HL-60 (cell line): ENCODE measurements around the gene PREPL.

ENCODE experiments used
- POLR2AphosphoS5 ChIP-seq: IDR thresholded peaks from 2 replicates; pipeline ENCODE4 v1.6.1; 2012; ENCODE audit warnings: low read depth
- TF ChIP-seq, protein P1 (sequence below): IDR thresholded peaks from one replicate; pipeline ENCODE4 v1.5.1; 2011; ENCODE audit warnings: low read length, control low read depth, inconsistent platforms; ENCODE audit not compliant: insufficient read depth

DNA sequence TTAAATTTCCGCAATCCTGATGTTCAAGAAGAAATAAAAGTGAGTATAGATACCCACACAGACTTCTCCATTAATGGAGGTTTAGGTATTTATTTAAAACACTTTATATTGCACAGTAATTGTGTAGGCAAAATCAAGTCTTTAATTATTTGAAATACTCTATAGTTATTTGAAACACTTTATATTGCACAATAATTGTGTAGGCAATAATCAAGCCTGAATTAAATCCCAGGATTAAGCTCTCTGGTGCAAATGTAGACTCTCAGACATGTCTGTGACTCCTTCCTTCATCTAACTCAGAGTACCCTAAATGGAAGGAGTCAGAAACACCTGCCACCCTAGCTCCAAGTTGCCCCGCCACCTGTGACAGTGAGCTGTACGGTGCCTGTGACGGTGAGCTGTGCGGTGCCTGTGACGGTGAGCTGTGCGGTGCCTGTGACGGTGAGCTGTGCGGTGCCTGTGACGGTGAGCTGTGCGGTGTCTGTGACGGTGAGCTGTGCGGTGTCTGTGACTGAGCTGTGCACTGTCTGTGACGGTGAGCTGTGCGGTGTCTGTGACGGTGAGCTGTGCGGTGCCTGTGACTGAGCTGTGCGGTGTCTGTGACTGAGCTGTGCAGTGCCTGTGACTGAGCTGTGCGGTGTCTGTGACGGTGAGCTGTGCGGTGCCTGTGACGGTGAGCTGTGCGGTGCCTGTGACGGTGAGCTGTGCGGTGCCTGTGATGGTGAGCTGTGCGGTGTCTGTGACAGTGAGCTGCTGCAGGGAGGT lies 75.0 kb downstream of the PREPL start:
- TF ChIP-seq, protein P1, sequence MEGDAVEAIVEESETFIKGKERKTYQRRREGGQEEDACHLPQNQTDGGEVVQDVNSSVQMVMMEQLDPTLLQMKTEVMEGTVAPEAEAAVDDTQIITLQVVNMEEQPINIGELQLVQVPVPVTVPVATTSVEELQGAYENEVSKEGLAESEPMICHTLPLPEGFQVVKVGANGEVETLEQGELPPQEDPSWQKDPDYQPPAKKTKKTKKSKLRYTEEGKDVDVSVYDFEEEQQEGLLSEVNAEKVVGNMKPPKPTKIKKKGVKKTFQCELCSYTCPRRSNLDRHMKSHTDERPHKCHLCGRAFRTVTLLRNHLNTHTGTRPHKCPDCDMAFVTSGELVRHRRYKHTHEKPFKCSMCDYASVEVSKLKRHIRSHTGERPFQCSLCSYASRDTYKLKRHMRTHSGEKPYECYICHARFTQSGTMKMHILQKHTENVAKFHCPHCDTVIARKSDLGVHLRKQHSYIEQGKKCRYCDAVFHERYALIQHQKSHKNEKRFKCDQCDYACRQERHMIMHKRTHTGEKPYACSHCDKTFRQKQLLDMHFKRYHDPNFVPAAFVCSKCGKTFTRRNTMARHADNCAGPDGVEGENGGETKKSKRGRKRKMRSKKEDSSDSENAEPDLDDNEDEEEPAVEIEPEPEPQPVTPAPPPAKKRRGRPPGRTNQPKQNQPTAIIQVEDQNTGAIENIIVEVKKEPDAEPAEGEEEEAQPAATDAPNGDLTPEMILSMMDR, result no peak
- TF ChIP-seq POLR2AphosphoS5, result no peak
